GM10266 (cell line): ENCODE measurements around the gene INPPL1.

Experiments
- DNase-seq: peaks from one replicate; pipeline ENCODE4 v3.0.0; 2012; ENCODE audit errors: extremely low spot score
- CTCF ChIP-seq: IDR thresholded peaks from 2 replicates; pipeline ENCODE4 v1.5.1; 2012; ENCODE audit warnings: mild to moderate bottlenecking, low read depth; ENCODE audit not compliant: control insufficient read depth, insufficient read depth; ENCODE audit errors: missing control alignments

The INPPL1 gene

GRCh38 chr11:72234920-72235319, 10.4 kb downstream of the INPPL1 start:
- DNase-seq, result no peak
- no peak for TF ChIP-seq CTCF

GRCh38 chr11:72235351-72236057, 10.9 kb downstream of the INPPL1 start:
- TF ChIP-seq CTCF, result no peak
- no peak for DNase-seq

- no peak for DNase-seq
- TF ChIP-seq CTCF, result no peak
These were observed 11.6 kb downstream of the INPPL1 start for GRCh38 chr11:72236083-72236697.

- no peak for TF ChIP-seq CTCF
- no peak for DNase-seq
These were observed 12.2 kb downstream of the INPPL1 start for GRCh38 chr11:72236774-72237111.

GRCh38 chr11:72237112-72237931, 12.8 kb downstream of the INPPL1 start:
- no peak for DNase-seq
- no peak for TF ChIP-seq CTCF

GRCh38 chr11:72238040-72238450, 13.5 kb downstream of the INPPL1 start:
- peak; percentile 89 for DNase-seq
- TF ChIP-seq CTCF, result peak; percentile 77
